Measurements from ENCODE around the gene PKP3.
"Not testable (repeated sequence)": the region's sequence is repeated elsewhere in the genome, so short reads cannot be mapped to it uniquely, and the experiment has no call there.

PKP3 gene

GRCh38 chr11:394034-394857 is at the start of gene PKP3:
Gene PKP3, plus strand, starts transcription at chr11:394209. Its CDS starts 84 bp downstream, at chr11:394293.
- in situ Hi-C loops (cut with HindIII; ENCODE audit: low sequenced_read_pairs), result no loop called here

- in situ Hi-C loops (cut with HindIII; ENCODE audit: low sequenced_read_pairs), result no loop called here
Observed at GRCh38 chr11:344836-345578, 49.0 kb upstream of the PKP3 start.

GRCh38 chr11:346529-346928 is 47.5 kb upstream of the PKP3 start:
- in situ Hi-C loops (cut with HindIII; ENCODE audit: low sequenced_read_pairs), result no loop called here

GRCh38 chr11:349270-349954 is 44.6 kb upstream of the PKP3 start:
- in situ Hi-C loops (cut with HindIII; ENCODE audit: low sequenced_read_pairs), result not testable (repeated sequence)

GRCh38 chr11:350033-350722 is 43.8 kb upstream of the PKP3 start:
- in situ Hi-C loops (cut with HindIII; ENCODE audit: low sequenced_read_pairs), result not testable (repeated sequence)

GRCh38 chr11:350723-351255 is 43.2 kb upstream of the PKP3 start:
- in situ Hi-C loops (cut with HindIII; ENCODE audit: low sequenced_read_pairs), result no loop called here

GRCh38 chr11:351411-351810 is 42.6 kb upstream of the PKP3 start:
- in situ Hi-C loops (cut with HindIII; ENCODE audit: low sequenced_read_pairs), result no loop called here

GRCh38 chr11:352456-353031 is 41.5 kb upstream of the PKP3 start:
- in situ Hi-C loops (cut with HindIII; ENCODE audit: low sequenced_read_pairs), result no loop called here

GRCh38 chr11:353179-353873 is 40.7 kb upstream of the PKP3 start:
- in situ Hi-C loops (cut with HindIII; ENCODE audit: low sequenced_read_pairs), result no loop called here

GRCh38 chr11:355581-356458 is 38.2 kb upstream of the PKP3 start:
- in situ Hi-C loops (cut with HindIII; ENCODE audit: low sequenced_read_pairs), result no loop called here

GRCh38 chr11:356610-357009 is 37.4 kb upstream of the PKP3 start:
- in situ Hi-C loops (cut with HindIII; ENCODE audit: low sequenced_read_pairs), result no loop called here

GRCh38 chr11:357582-357981 is 36.4 kb upstream of the PKP3 start:
- in situ Hi-C loops (cut with HindIII; ENCODE audit: low sequenced_read_pairs), result no loop called here

GRCh38 chr11:358129-358800 is 35.7 kb upstream of the PKP3 start:
- in situ Hi-C loops (cut with HindIII; ENCODE audit: low sequenced_read_pairs), result no loop called here

GRCh38 chr11:359181-359714 is 34.8 kb upstream of the PKP3 start:
- in situ Hi-C loops (cut with HindIII; ENCODE audit: low sequenced_read_pairs), result no loop called here

- in situ Hi-C loops (cut with HindIII; ENCODE audit: low sequenced_read_pairs), result no loop called here
Observed at GRCh38 chr11:360326-361280, 33.4 kb upstream of the PKP3 start.

GRCh38 chr11:362642-363442 is 31.2 kb upstream of the PKP3 start:
- in situ Hi-C loops (cut with HindIII; ENCODE audit: low sequenced_read_pairs), result no loop called here

Data from DLD1 (cell line).